ENCODE results near the gene UCP2. TPM values are rescaled to one million over a fixed set of nuclear protein-coding genes. Genes with fewer than 3 reads are reported as not detected.

The UCP2 gene
- total and polyA plus RNA-seq, 9 of the 15 experiments (the other 6 are each of a cell fraction or from before 2014, with no cell fraction given) = 19.2 to 216 (median 87.9) TPM

- H3K36me3 ChIP-seq (ENCODE audit: control insufficient read depth, insufficient read depth, low read length) = no peaks in the 10 kb centered on the region
- no peaks in the 10 kb centered on the region for H3K9me1 ChIP-seq (ENCODE audit: control insufficient read depth, insufficient read depth, low read length)
- H3K79me2 ChIP-seq (ENCODE audit: control insufficient read depth, insufficient read depth, low read length) = no peaks in the 10 kb centered on the region
- FAIRE-seq (peak; percentile 84), DNase-seq (ENCODE audit: extremely low read depth in 1 of 4, low spot score in 3 of 4) (peak; percentile 67 to 85 (median 80)), ATAC-seq (peak; percentile 99)
- no peak within 1 kb of the TSS for H3K4me3 ChIP-seq
- in situ Hi-C loops (cut with MboI) = loop anchor here (10.0 kb wide), 1 partner anchor 374 kb away; no protein-coding TSS in a partner anchor
- peak; percentile 40; the same call in 1 of the 2 replicates for TF ChIP-seq MBD2 (IDR thresholded peaks at IDR 0.05; ENCODE audit: borderline replicate concordance, low read depth)
- peak; percentile 93 for TF ChIP-seq RFX1 (IDR thresholded peaks at IDR 0.05)
- TF ChIP-seq DEAF1 (CRISPR knock-in tag; IDR thresholded peaks at IDR 0.05) = no peak
- peak; percentile 83 for TF ChIP-seq SPI1 (IDR thresholded peaks at IDR 0.05; ENCODE audit: borderline replicate concordance, low read depth, low read length)
- peak; percentile 73 to 78 for TF ChIP-seq SIX5 (IDR thresholded peaks at IDR 0.05; ENCODE audit: borderline replicate concordance in 1 of 2, insufficient read depth in 1 of 2, low read depth in 1 of 2, low read length in 2 of 2)
- peak; percentile 30; the same call in 1 of the 2 replicates for TF ChIP-seq ZFX (CRISPR knock-in tag; IDR thresholded peaks at IDR 0.05)
- peak; percentile 91 for TF ChIP-seq HCFC1 (IDR thresholded peaks at IDR 0.05; ENCODE audit: low read depth, low read length)
- TF ChIP-seq ETS1 (conservative IDR thresholded peaks at IDR 0.05; ENCODE audit: control insufficient read depth, low read depth, low read length) = 0 out of 2 replicates have a peak, but pooled peaks have one; percentile 50
- no peak for TF ChIP-seq ZBTB43 (CRISPR knock-in tag; IDR thresholded peaks at IDR 0.05)
- peak; percentile 87 for TF ChIP-seq ZNF143 (CRISPR knock-in tag; IDR thresholded peaks at IDR 0.05)
- 0 out of 2 replicates have a peak, but pooled peaks have one; percentile 26 for TF ChIP-seq ZNF511 (CRISPR knock-in tag; IDR thresholded peaks at IDR 0.05)
- no peak for TF ChIP-seq NCOA4 (IDR thresholded peaks at IDR 0.05; ENCODE audit: partially characterized antibody)
- no peak for TF ChIP-seq JUND (IDR thresholded peaks at IDR 0.05; ENCODE audit: borderline replicate concordance, low read depth, low read length)
- TF ChIP-seq JUND (tag; IDR thresholded peaks at IDR 0.05; ENCODE audit: borderline replicate concordance, low read depth, low read length) = no peak
- POLR2A ChIA-PET = interaction anchor here (0.6 to 1.1 kb wide), 6 partner anchors 13 to 1819 kb away, joined by 3 to 4 read pairs (median 3); no protein-coding TSS in a partner anchor
- H3K27ac ChIP-seq (ENCODE audit: extremely low read depth, low read depth, low read length) = no peak within 1 kb of the TSS
- no peaks in the 10 kb centered on the region for H4K20me1 ChIP-seq (replicated peaks; ENCODE audit: control insufficient read depth, insufficient read depth, low read length)
- H2AFZ ChIP-seq (ENCODE audit: low read depth, low read length) = no peak within 1 kb of the TSS
- H3K9ac ChIP-seq (ENCODE audit: insufficient read depth in 1 of 2, low read depth in 2 of 2, low read length in 2 of 2) = no peak within 1 kb of the TSS
- WGBS (ENCODE audit: insufficient coverage, low coverage, missing lambda C conversion rate) = 38% methylated on average over 12 of the region's 12 CpGs
- peaks cover 0 to 3% of the 10 kb centered on the region in 2 experiments; a peak in 2 of 5 replicates for H3K4me1 ChIP-seq (replicated peaks in 1 of 2; ENCODE audit: control insufficient read depth in 2 of 2, insufficient read depth in 2 of 2, low read length in 2 of 2)
- peaks cover 3% of the 10 kb centered on the region; the same call in 1 of the 2 replicates for H3K9me3 ChIP-seq (replicated peaks; ENCODE audit: control insufficient read depth, insufficient read depth, low read depth, low read length)
- no TSS peak for BruUV-seq (replicated peaks)
- no peaks in the 10 kb centered on the region for H3K27me3 ChIP-seq (ENCODE audit: control insufficient read depth in 2 of 2, insufficient read depth in 2 of 2, low read length in 2 of 2)
- CTCF ChIA-PET (ENCODE audit: low intra/inter-chr PET ratio) = no interaction called here
- H3K4me2 ChIP-seq (ENCODE audit: insufficient read depth, low read length) = no peak within 1 kb of the TSS
- intact Hi-C loops (cut with micrococcal nuclease) = no loop called here
Observed at GRCh38 chr11:73950869-73951710, 31.6 kb downstream of the UCP2 start, which contains the start of gene DNAJB13. DNAJB13 (plus strand) TSS chr11:73951026; CDS start chr11:73951070, 44 bp downstream.

All from K562 (cell line).